Astrocyte (in vitro differentiated cells and primary cell): Measurements from ENCODE around the gene TMEM8B.

Source experiments
- EZH2 ChIP-seq: IDR thresholded peaks from 2 replicates; pipeline ENCODE4 v1.6.1; 2012; ENCODE audit warnings: mild to moderate bottlenecking, low read length, inconsistent platforms; ENCODE audit not compliant: insufficient read depth
- TF ChIP-seq, protein P1 (sequence below): IDR thresholded peaks from 2 replicates; pipeline ENCODE4 v1.5.1; 2011; ENCODE audit warnings: low read depth, mild to moderate bottlenecking, inconsistent platforms, low read length, moderate library complexity; ENCODE audit not compliant: insufficient read depth

DNA sequence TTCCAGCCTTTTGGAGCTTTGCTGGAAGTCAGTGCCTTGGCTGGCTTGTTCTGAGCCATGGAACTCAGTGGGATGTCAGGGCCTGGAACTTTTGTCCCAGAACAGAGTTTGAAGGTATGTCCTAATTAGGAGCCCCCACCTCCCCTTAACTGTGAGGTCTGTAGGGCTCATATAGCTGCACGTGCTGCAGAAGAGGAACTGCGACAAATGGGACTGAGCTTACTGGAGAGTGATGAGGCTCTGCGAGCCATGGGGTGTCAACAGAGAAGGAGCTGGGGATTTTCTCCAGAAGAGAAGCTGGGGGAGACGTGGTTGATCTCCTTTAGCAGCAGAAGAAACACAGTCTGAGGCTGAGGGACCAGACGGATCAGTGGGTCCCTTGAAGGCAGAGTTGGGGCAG is 10.9 kb downstream of the TMEM8B start:
- TF ChIP-seq, protein P1, sequence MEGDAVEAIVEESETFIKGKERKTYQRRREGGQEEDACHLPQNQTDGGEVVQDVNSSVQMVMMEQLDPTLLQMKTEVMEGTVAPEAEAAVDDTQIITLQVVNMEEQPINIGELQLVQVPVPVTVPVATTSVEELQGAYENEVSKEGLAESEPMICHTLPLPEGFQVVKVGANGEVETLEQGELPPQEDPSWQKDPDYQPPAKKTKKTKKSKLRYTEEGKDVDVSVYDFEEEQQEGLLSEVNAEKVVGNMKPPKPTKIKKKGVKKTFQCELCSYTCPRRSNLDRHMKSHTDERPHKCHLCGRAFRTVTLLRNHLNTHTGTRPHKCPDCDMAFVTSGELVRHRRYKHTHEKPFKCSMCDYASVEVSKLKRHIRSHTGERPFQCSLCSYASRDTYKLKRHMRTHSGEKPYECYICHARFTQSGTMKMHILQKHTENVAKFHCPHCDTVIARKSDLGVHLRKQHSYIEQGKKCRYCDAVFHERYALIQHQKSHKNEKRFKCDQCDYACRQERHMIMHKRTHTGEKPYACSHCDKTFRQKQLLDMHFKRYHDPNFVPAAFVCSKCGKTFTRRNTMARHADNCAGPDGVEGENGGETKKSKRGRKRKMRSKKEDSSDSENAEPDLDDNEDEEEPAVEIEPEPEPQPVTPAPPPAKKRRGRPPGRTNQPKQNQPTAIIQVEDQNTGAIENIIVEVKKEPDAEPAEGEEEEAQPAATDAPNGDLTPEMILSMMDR, result no peak
- TF ChIP-seq EZH2, result no peak
